HG03565 (cell line): Measurements from ENCODE around the gene CLCN3.
"Not testable (repeated sequence)": the region's sequence is repeated elsewhere in the genome, so short reads cannot be mapped to it uniquely, and the experiment has no call there.

Source experiments
- ATAC-seq: cut with Tn5 transposase; IDR thresholded peaks from one replicate; pipeline ENCODE4 v1.9.1; 2021; ENCODE audit warnings: mild to moderate bottlenecking, moderate library complexity; ENCODE audit not compliant: unreplicated experiment

Gene CLCN3

DNA sequence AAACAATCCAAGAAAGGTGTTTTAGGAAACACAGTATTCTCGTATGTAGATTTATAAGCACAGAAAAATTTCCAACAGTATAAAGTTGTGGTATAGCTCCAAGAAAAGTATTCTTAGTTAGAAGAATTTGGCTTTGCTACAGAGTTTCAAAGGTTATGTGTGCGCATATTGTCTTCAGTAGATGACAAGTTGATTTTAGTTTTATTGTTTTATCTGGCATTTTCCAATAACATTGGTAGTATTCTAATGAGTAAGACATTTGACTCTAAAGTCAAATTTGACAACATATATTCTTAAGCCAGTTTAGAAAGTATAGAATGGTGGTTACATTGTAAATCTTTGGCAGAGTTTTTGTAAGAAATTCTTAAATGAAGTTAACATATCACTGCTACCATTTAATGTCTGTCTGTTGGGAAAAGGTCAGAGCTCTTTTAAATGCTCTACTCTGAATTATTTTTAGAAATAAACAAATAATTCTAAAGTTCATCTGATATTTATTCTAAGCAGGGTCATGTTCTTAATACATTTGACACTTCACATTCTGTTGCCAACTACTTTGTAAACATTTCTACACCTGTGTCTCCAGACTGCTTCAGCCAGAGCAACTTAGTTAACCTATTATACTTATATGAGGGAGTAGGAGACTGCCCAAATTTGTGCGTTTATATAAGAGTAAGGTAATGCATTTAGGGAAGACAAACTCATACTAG lies 30.0 kb downstream of the CLCN3 start:
- no peak for ATAC-seq

DNA sequence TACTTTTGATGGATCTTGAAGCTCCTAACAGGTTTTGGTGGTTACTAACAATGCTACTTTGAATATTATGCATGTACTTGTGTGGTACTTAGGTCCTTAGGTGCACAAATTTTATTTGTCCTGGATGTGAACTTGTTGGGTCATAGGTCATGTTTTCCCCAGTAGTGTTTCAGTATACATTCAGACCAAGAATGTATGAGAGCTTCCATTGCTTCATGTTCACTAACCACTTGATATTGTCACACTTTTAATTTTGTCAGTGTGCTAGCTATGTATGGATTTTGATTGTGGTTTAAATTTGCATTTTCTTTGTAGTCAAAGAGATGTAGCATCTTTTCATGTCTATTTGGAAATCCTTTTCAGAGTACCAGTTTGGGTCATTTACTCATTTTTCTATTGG lies 32.2 kb downstream of the CLCN3 start:
- ATAC-seq: no peak

DNA sequence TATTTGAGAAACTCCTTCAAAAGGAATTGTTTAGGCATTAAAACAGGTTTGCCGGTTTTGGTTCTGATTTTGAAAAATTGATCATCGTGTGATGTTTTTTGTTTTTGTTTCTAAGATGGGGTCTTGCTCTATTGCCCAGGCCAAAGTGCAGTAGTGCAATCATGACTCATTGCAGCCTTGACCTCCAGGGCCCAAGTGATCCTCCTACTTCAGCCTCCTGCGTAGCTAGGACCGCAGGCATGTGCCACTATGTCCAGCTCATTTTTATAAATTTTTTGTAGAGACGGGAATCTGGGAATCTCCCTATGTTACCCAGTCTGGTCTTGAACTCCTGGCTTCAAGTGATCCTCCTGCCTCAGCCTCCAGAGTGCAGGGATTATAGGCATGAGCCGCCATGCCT lies 35.0 kb downstream of the CLCN3 start:
- no peak for ATAC-seq

DNA sequence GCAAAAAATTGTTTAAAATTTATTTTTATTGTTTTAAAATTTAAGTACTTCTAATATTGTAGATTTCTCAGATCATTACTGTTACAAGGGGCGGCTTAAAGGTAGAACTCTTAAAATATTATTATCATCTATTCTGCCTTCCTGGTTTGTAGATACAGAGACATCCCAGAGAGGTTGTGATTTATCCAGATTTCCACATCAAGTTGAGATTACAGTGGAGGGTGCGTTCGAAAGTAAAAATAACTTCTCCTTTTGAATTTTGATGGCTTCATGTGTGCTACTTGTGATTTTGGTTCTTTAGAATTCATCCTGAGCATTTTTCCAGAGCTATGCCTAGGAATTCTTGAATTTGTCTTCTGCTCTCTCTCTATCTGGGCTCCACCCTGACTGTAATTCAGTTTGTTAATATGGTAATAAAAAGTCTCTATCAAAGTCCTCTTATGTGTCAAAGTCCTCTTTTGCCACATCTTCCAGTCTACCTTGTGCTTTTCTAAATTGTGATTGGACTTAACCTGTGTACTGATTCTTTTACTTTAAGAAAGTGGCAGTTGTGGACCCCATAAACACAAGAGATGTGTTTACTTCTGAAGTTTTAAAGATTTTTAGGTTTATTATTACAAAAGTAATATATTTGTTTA lies 37.2 kb downstream of the CLCN3 start:
- no peak for ATAC-seq

DNA sequence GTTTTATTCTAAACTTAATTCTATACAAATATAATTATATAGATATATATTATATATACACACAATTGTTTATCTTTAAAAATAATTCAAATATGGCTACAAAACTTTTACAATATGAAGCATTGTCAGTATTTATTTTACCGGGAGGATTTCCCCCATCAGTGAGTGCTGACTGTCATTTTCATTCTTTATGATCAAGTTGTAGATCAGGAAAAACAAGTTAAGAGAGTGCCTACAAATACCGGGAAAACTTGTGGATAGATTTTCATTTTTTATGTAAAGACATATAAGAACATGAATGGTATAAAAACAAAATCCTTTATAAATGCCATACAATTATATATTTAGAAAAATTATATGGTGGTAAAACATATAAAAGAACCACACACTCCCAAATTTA lies 37.8 kb downstream of the CLCN3 start:
- ATAC-seq: no peak

DNA sequence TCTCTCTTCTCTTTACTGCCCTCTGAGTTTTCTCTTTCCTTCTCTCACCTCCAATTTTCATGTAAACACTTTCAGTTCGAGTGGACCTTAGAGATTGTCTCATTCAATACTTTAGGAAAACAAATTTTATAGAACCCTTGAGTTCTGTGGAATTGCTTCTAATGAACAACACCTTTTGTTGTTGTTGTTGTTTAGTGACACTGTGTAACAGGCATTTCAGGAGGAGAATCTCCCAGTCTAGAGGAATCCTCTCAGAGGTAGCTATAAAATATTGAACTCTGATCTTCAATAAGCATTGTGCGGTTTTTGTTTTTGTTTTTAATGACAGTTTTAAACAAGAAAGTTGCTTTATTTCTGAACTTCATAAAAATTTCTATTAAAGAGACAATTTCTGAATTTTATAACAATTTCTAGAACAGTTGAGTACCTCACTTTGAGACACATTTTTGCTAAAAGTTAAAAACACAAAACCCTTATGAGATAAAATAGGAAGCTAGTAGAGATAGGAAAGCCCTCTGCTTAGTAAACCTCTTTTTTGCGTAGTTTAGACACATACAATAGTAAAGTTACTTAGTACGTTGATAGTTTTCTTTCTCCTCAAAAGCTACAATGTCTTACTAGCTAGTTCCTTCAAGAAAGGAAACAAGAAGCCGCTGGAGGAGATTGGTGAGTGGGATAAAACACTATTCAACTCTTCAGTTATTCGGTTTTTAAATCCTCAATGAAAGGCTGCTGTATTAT lies 38.8 kb downstream of the CLCN3 start:
- no peak for ATAC-seq

DNA sequence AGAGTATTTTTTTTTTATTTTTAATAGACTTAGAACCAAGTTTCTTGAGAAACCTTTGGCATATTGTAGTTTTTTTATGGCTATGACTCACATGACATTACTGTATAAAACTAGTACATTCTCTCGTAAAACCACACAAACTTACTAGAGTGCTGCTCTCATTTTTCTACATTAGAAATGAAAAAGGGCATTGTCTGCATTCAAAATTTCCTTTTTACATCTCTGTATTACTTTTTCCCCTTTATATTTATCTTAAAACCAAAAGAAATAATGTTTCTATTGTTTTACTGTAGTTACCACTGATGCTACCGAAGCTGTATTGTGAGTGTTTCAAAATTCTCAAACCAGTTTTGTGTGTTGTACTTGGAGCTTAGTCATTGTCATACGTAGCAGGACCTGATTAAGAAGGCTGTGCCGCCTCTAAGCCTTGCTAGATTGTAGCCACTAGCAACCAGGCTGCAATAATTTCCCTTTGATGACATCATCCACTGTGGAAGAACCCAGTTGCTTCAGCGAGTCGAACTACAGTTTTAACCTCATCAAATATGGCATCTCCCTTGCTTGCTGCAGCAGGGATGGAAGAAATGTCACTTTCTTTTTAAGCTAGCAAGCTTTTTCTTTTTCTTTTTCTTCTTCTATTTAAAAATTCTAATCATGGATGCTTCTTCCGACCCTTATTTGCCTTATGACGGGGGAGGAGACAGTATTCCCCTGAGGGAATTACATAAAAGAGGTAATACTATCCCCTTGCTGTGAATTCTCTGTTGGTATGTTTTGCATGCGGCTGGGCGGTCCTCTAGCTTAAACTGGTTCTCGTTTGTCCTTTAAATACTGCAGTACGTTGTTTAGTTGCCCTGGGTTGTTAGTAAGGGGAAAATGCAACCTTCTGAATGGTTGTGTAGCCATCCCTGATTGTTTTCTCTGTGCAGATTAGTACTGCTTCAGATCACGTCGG lies 39.6 kb downstream of the CLCN3 start:
- peak; percentile 98 for ATAC-seq

DNA sequence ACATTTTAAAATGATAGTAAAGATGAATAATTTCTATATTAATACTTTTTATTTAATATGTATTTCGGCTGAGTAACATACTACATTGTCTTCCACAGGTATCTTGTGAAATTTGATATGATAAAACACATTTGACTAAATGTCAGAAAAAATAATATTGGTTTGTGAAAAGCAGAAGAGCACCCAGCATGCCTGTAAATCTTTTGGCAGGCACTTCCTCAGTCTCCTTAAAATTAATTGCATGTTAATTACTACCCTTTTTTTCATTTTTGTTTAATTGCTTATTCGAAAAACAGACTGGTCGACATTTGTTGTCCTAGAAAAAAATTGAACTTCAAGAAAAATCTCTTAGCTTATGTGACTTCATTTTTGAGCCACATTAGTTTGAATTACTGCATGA lies 40.6 kb downstream of the CLCN3 start:
- no peak for ATAC-seq

DNA sequence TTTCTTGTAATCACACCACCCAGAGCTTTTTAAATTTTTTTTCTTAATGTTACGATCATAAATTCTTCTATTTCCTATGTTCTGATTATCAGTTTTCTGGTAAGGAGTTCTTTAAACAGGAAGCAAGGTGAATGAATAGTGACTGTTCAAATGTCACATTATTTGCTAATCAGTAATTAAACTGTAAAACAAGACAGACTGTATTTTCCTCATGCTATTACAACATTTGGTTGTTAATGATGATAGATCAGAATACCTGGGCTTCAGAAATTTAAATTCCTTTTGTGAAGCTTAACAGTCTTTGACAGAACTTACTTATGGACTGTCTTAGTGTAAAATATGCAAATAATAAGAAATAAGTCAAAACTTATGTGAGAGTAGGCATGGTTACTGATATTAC lies 41.4 kb downstream of the CLCN3 start:
- ATAC-seq: no peak

DNA sequence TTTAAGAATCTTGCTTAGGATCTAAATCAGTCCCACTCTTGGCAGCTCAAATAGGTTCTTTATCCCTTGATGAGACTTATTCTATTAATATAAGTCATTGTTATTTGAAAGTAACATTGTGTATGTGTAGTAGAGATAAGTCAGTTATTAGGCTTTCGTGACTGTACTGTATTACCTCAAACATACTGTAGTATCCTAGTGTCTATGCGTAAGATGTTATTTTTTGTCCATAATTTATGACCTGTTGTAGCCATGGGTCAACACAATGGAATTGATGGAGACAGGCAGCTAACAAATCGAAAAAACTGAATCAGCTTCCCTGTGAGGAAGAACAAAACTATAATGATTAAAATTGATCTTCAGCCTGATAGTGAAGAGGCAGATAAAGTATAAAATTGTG lies 41.8 kb downstream of the CLCN3 start:
- ATAC-seq: no peak

DNA sequence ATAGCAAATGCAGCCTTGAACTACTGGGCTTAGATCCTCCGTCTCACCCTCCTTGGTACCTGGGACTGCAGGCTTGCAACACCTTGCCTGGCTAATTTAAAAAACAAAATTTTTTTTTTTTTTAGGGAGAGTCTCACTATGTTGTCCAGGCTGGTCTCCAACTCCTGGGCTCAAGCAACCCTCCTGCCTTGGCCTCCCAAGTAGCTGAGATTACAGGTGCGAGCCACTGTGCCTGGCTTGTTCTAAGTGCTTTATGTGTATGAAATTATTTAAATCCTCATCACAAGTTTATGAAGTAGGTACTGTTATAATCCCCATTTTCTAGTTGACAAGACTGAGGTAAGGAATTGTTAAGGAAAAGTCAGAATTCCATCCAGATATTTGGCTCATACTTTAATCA lies 43.0 kb downstream of the CLCN3 start:
- no peak for ATAC-seq

DNA sequence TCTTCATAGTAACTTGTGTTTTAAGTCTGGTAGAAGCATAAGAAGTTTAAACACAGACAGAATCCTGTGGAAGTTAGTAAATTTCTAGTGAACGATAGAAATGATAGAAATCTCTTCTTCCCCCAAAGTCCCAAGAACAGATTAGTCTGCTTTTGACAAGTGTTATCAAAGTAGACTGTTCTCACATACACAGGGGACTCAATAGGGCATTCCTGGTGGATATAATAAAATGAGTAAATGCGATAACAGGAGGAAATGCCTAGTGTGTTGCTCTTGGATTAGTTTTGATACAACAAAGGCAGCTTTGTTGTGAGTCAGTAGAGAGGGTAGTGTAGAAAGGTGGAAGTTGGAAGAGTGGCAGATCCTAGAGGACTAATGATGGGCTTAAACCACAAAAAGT lies 43.5 kb downstream of the CLCN3 start:
- ATAC-seq: no peak

DNA sequence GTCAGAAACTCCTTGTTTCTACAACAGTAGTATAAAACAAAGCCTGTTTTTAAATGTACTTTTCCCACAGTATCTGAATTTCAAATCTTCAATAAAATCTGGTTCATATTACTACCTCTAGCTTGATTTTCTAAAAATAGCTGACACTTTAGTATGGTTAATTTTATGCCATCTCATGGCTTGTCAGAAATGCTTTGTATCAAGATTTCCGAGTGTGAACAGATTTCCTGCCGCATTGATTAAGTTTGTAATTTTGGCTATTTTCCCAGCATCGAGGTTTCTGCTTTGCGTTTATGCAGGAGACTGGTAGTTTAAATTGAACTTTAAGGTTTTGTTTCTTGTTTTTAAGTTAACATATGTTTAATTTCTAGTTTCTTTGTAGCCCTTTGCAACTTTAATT lies 44.2 kb downstream of the CLCN3 start:
- ATAC-seq: no peak

DNA sequence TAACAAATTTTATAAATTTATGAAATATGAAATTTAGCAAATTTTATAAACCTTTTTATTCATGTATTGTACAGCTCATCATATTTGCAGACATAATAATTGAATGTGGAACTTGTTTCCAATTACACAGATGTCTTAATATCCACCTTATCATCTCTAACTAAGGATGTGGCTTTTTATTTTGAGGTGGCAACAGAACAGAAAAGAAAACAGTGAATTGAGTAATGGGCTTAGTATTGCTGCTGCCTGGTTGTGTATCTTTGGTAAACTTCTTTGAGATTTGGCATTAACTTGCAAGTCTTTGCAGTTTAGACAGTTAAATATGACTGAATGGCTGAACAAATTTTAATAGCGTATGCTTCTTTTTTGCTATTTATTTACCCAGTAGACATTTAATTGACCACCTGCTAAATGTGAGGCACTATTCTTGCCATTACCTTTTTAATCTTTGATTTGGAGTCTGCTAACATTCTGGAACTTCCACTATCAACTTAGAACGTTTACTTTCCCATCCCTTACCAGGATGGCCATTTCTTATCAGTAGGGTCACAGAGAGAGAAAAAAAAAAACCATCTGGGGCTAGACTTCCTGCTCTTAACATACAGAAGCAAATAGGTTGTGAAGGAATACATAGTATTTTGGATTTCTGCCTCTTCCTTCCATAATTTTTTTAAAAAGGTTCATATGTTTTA lies 44.8 kb downstream of the CLCN3 start:
- no peak for ATAC-seq

DNA sequence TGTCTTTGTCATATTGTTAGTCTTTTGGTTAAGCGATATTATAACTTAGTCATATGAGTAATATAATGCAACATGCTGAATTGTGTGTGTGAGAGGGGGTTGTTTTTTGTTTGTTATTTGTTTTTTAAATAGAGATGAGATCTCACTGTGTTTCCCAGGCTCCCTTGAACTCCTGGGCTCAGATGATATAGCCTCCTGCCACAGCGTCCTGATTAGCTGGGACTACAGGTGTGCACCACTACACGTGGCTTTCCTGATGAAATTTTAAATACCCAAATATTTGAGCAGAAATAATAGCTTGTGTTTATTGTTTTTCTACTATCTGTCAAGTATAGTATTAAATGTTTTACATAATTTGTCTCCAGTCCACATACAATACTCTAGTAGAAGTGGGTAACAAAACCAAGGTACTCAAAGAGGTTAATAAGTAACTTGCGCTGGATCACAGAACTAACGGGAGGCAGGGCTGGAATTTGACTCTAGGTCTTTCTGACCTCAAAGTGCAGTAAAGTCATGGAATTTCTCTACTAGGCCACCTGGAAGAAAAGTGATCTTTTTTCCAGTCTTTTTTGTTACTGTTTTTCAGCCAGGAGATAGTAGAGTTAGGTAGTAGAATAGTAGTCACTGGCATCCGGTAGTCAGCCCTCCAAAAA lies 47.8 kb downstream of the CLCN3 start:
- no peak for ATAC-seq

DNA sequence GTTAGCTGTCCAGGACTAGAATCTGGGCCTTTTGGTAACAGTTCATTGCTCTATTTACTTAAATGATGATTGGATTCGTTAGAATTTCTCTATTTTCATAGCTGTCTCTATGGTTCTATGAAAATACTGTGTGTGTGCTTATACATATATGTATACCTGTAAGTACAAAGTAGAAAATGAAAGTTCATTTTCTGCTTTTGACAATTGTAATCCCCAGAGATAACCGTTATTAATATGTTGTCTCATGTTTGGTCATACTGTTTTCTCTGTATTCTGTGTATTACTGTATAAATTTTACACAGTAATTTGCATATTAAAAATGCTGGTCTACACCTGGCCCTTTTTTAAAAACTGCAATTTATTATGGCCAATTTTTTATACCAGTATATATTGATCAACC lies 55.4 kb downstream of the CLCN3 start:
- peak; percentile 87 for ATAC-seq

DNA sequence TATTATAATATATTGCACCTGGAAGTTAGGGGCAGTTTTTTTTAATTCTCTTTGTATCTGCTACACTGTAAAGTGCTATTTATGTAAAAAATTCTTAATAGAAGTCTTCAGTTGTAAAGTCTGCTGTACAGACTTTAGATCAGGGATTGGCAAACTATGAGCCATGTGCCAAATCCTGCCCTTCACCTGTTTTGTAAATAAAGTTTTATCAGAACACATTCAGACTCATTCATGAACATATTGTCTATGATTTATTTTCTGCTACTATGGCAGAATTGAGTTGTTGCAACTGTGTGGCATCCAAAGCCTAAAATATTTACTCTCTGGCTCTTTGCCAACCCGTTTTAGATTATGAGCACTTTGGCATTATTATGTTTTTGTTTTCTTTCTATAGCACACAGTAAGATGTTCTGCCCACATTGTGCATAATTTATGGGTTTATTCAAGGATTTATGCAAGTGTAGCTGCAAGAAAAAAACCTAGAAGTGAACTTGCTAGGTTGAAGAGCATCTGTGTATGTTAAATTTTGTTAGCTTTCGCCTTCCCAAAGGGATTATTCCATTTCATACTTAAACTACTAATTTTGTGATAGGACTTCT lies 56.9 kb downstream of the CLCN3 start:
- ATAC-seq: no peak

DNA sequence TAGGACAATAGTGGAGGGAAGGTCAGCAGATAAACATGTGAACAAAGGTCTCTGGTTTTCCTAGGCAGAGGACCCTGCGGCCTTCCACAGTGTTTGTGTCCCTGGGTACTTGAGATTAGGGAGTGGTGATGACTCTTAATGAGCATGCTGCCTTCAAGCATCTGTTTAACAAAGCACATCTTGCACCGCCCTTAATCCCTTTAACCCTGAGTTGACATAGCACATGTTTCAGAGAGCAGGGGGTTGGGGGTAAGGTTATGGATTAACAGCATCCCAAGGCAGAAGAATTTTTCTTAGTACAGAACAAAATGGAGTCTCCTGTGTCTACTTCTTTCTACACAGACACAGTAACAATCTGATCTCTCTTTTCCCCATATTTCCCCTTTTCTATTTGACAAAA lies 58.1 kb downstream of the CLCN3 start:
- not testable (repeated sequence) for ATAC-seq

DNA sequence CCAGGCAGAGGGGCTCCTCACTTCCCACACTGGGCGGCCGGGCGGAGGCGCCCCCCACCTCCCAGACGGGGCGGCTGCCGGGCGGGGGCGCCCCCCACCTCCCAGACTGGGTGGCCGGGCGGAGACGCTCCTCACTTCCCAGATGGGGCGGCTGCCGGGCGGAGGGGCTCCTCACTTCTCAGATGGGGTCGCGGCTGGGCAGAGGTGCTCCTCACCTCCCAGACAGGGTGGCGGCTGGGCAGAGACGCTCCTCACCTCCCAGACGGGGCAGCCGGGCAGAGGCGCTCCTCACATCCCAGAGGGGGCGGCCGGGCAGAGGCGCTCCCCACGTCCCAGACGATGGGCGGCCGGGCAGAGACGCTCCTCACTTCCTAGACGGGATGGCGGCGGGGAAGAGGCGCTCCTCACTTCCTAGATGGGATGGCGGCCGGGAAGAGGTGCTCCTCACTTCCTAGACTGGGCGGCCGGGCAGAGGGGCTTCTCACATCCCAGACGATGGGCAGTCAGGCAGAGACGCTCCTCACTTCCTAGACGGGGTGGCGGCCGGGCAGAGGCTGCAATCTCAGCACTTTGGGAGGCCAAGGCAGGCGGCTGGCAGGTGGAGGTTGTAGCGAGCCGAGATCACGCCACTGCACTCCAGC lies 58.7 kb downstream of the CLCN3 start:
- ATAC-seq: not testable (repeated sequence)
